H1 (cell line): ENCODE measurements around the gene ALKBH1. TPM values are rescaled to one million over a fixed set of nuclear protein-coding genes. Genes with fewer than 3 reads are reported as not detected.

Source experiments
- USF2 ChIP-seq: IDR thresholded peaks from 2 replicates; pipeline ENCODE4 v1.6.1; 2011; ENCODE audit warnings: low read length, improper control_type of control experiment
- polyA plus RNA-seq, 7 experiments: library from polyadenylated mRNA; depleted of rRNA in 3 of 7; stranded (reverse) in 5 of 7; unstranded in 2 of 7; fragments of >200 nt in 5 of 7; fragments of 200-250 nt in 2 of 7; gene quantifications; 1 replicate in 5 of 7; 2 replicates in 1 of 7; 4 replicates in 1 of 7; pipeline versions ENCODE4 v1.2.1 to v1.2.3, GENCODE V29; 2011 to 2013; ENCODE audit warnings: missing spikeins in 2 of 7, mixed read lengths in 2 of 7
- total RNA-seq: library from RNA; stranded (reverse); fragmentation: NEBNext Ultra II Directional; extraction: Animal tissue kit (Norgen Biotek cat#: 25700); gene quantifications from 2 replicates; pipeline ENCODE4 v1.2.1, GENCODE V29; 2021

Gene ALKBH1
- total and polyA plus RNA-seq, 2 of the 8 experiments (the other 6 are each of a cell fraction or from before 2014, with no cell fraction given) = 14.3 to 20.0 TPM

- TF ChIP-seq USF2 = no peak
Observed at GRCh38 chr14:77625360-77625759, 82.5 kb downstream of the ALKBH1 start (continued).
